Ecto neural progenitor cell (in vitro differentiated cells): ENCODE data around the gene RAB33A.
A peak's percentile ranks its signal among the peaks of the same experiment; 100 is the strongest.

Source experiments
- DNase-seq: peaks from one replicate; pipeline ENCODE4 v3.0.0-alpha.2; 2018; ENCODE audit warnings: low spot score

The RAB33A gene

GRCh38 chrX:130171446-130172126, at the start of gene RAB33A:
TSS of gene RAB33A (plus strand) at chrX:130171962. CDS start at chrX:130172063, 101 bp downstream.
- DNase-seq = peak; percentile 58

DNA sequence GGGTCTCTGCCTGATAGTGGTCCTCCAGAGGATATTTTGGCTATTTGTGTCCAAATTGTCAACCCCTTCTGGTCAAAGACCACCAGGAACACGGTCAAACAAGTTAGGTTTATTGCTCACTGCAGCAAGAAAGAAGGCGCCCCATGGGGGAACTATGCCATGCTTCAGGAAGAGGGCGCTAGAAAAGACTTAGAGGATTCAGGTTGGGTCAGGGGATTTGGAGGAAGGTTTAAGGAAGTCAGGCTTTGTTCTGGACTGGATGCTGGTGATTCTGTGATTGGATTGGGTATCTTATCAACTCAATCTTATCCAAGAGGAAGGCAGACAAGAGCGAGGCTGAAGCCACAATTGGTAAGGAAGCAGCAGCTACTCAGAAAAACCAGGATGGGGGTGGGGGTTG, 47.2 kb upstream of the RAB33A start:
- no peak for DNase-seq

GRCh38 chrX:130125091-130125874, 46.5 kb upstream of the RAB33A start:
- DNase-seq = no peak

DNA sequence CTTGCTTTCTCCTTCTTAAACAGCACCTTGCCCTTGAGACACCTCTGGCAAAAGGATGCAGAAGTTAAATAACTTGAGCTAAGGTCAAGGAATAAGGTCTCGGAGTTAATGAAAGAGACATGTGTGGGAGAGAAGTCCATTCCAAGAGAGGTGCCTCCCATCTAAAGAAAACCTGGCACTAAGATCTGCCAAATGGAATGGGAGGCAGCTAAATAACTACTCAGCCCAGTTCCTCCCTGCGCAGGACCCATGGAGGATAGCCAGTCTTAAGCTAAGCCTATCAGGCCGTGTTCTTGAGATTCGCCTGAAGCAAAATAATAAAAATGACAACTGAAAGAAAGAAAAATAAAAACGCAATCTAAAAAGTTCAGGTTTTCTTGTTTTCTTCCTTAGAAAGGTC, 40.8 kb upstream of the RAB33A start:
- no peak for DNase-seq

DNA sequence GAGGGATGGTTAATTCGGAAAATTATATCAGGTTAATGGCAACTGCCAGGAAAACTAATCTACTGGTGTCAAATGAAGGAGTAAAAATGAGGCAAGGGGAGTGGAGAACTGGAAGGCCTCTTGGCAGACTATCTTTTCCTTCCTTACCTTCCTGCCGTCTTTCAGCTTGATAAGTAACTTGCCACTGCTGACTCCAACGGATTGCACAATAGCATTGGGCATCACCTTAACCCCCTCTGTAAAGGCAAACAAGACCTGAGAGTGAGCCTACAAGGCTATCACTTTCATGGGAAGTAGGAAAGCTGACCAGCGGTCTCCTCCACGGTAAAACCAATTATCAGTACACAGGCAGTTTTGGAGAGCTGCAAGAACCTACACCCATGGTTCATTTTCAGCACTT, 35.3 kb upstream of the RAB33A start:
- no peak for DNase-seq

- DNase-seq = no peak
Measured at GRCh38 chrX:130136961-130137360, 34.8 kb upstream of the RAB33A start.

DNA sequence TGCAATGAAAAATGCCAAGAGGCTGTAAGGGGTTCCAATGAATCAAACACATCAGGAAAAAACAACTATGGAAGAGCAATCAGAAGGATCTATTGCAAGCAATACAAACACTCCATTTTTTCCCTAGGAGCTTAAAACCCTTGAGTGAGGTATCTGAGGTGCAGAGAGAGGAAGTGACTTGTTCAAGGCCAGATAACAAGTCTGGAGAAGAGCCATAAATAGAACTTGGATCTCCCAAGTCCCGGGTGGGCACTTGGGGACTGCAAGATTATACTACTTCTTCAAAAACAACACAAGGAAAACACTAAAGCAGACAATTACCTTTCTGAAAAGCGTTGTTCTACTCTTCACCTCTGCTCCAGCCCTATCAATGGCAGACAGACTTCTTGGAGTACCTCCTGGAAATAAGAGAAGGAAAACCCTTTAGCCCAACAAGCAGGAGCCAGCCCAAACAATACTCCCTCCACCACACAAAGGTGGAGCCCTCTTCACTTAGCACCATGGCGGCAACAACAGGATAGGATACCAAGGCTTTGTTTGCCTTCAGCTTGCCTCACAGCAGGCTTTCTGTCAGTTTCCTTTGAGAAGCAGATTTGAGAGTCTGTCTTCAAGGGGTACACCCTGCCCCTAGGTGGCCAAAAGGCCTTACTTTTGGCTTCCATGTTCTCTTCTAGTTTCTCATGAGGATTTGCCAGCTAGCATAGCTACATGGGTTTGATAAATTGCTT, 32.1 kb upstream of the RAB33A start:
- no peak for DNase-seq

DNA sequence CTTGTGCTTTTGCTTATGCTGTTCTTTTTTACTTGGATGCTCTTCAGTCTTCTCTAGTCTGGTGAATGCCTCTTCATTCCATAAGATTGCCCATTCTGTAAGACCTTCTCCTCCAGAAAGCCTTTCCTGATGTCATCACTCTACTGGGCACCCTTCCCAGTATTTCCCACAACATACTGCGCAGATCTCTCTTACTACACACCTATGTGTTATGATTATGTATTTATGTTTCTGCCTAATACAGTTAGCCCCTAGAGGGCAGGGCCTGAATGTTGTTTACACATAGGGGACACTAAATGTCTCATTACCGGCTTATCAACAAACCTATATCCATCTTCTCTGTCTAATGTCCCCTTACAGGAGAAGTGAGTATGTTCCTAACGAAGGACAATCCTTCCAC, 27.3 kb upstream of the RAB33A start:
- no peak for DNase-seq

GRCh38 chrX:130145123-130145522, 26.6 kb upstream of the RAB33A start:
- DNase-seq = no peak

DNA sequence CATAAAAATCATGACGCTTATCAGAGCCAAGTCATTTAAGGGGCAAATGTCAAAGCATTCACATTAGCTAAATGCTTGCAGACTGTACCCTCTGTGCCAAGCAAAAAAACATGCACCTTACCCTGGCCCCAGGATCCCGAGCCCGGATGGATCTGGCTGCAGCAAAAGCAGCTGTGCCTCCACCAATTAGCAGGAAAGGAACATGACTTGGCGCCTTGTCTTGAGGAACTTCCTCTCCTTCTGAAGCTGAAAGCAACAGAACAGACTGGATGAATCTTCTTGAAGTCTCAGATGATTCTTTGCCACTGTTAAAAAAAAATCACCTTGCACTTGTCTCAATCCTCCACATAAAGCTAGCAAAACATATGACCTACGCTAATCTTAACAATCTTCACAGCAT, 24.1 kb upstream of the RAB33A start:
- no peak for DNase-seq

- no peak for DNase-seq
Measured at GRCh38 chrX:130155564-130155963, 16.2 kb upstream of the RAB33A start.

DNA sequence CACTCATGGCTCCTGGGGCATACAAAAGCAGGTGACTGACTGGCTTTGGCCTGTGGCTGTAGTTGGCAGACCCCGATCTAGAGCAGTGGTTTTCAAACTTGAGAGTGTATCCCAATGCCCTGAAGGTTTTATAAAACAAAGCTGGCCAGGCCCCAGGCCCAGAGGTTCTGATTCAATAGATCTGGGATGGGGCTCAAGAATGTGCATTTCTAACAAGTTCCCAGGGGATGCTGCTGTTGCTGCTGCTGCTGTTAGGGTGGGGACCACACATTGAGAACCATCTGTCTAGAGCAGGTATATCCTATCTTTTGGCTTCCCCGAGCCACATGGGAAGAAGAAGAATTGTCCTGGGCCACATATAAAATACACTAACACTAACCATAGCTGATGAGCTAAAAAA, 13.5 kb upstream of the RAB33A start:
- DNase-seq = no peak

- no peak for DNase-seq
Measured at GRCh38 chrX:130159776-130160175, 12.0 kb upstream of the RAB33A start.

DNA sequence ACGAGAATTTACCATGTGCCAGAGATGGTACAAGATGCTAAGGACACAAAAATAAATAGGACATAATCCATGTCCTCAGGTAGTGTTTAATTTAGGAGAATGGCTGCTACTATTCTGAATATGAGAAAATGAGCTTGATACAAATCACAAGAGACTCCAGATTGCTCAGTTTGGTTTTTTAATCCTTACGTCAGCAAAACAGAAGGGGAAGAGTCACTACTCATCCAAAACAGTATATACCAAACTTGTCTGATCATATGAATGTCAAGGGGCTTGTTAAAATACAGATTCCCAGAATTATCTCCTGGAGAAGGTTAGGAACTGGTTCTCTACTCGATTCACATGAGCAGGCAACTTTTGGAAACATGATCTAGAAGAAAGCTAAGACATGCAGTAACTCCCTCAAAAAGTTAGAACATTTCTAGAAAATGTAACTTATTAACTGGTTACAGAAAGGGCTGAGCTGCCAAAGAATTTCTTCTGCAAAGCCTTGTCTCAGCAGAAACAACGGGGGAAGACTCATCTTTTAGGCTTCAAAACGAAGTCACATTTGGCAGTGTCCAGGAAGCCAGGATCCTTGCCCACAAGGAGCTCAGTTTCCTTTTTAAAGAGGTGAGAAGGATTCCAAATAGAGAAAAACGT, 9.5 kb upstream of the RAB33A start:
- no peak for DNase-seq

GRCh38 chrX:130163398-130163797, 8.4 kb upstream of the RAB33A start:
- no peak for DNase-seq

- no peak for DNase-seq
Measured at GRCh38 chrX:130165181-130165702, 6.5 kb upstream of the RAB33A start.

DNA sequence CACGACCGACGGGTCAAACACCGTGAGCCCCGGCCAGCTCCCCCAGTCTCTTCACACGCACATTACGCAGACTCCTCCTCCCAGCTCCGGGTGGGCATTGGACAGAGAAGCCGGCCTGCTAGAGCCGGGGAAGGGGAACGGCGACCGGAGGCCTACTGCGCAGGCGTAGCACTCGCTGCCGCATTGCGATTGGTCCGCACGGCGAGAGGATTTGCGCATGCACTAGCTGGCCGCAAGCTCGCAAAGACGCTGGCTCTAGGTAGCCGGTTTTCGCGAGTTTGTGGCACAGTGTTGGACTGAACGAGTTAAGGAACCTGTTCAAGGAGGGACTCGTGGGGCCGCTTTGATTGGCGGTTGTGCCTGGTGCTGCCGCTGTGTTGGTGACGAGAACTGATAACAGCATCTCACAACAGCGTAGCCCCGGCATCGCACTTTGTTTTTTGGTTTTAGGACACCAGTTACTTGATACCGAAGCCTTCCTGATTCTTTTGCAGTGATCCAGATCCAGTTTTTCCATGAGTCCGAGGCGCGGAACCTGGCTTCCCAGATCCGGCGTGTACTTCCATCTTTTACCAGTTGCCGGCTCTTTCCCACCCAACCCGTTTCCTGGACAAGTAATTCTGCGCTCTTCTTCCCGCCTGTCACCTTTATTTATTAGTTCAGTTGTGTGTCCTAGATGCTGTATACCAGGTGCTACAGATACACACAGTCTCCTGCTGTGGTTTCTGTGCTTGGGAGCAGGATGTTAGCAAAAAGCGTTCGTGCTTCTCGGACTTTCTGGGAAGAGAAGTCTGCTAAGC, 5.9 kb upstream of the RAB33A start, which contains the start of gene AIFM1:
TSS of gene AIFM1 (minus strand) at position 139 of the 800 bp plus-strand sequence. CDS start 185 bp downstream, outside the sequence.
- DNase-seq = peak; percentile 94

DNA sequence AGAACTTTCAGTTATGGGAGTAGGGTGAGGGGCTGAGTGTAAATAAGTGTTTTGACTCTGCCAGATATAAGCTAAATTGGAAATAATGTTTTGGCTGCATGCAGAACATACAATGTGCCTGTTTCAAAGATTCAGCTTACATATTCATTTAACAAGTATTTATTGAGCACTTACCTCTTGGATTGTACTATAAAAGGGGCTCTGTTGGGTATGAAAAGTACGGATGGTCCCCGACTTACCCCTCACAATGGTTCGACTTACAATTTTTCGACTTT, 5.3 kb upstream of the RAB33A start:
- DNase-seq = no peak

DNA sequence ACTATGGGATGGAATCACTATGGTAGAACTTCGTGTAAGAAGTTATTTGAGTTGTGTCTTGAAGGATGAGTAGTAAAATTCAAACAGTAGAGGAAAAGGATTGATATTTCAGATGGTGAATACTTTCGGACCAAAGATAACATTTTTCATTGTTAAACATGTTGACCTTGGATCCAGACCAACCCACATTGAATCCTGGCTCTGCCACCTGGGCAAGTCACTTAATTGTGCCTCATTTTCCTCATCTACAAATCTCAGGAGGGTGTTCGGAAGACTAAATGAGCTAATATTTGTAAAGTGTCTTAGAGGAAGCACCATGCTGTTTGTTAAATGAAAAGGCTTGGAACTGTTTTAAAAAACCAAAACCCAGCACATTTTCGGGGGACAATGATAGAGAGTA, 4.7 kb upstream of the RAB33A start:
- no peak for DNase-seq

DNA sequence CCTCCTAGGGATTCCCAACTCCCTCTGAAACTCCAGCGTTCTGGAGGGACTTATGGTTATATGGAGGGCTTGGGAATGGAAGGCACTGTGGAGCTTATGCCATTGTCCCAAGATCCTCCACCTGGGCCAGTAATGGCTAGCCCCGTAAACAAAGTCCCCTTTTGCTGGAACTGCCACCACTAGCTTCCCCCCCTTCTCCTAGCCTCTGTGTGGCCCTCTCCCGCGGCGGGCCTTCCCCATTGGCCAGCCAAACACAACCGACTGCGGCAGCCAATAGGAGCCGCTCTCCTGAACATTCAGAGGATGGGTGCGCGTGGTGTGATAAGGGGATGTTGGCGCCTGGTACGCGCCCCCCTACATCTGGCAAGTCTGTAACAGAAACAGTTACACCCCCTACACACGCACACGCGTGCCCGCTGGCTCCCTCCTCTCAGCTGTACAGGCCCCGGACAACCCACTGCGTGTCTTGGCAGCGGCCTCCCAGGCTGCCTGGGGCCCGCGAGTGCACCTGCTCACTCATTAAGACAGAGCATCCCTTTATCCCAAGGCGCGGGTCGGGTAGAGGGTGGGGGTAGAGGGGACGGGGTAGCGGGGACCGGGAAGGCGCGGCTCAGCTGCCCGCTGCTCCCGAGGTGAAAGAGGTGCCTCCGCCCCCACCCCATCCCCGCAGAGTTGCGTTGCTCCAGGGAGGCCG, 863 bp upstream of the RAB33A start:
- DNase-seq = peak; percentile 80
